NCI-H187 (cell line): ENCODE data around the gene ZNF521.
A peak's percentile ranks its signal among the peaks of the same experiment; 100 is the strongest.

Experiments
- DNase-seq, 2 experiments: peaks; one replicate each; lab custom pipeline; 2025; lab: John Stamatoyannopoulos, UW

The ZNF521 gene

GRCh38 chr18:25351777-25352628 is at the start of gene ZNF521:
Gene ZNF521, minus strand, starts transcription at chr18:25352166. Its CDS starts 1,220 bp downstream, at chr18:25350946.
- DNase-seq = peak; percentile 80 to 89

DNA sequence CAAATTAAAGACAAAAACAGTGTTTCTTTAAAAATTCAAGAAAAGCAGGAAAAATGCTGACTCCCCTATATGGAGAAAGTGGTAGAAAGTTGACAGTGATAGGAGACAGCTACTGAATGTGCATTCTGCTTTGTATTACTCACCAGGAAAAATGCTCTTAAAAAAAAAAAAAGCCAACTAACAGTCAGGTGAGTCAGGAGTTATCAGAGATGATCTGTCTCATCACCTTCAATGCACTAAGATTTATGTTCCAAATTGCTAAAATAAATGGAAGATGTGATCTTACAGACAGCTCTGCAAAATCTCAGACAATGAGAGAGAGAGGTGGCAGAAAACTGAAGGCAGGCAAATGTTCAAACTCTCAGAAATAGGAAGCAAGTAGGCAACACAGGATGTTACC is 47.6 kb upstream of the ZNF521 start:
- DNase-seq = no peak

DNA sequence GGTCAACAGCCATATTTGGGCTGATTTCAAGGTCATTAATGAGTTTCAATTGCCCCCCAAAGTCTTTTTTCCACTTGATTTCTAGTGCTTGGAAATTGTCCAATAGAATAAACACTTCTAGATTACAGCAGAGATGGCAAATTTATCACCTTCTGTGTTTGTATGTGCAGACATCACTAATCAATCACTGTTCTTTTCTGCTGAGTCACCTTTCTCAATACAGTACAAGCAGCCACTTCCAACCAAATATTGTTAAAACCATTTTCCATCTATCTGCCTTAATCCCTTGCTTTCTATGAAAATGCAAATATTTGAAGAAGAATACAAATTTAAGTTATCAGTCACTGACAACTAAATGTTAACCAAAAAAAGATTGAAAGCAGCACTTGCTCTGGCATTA is 40.2 kb upstream of the ZNF521 start:
- DNase-seq = no peak

- no peak for DNase-seq
Observed at GRCh38 chr18:25373432-25374179, 21.6 kb upstream of the ZNF521 start.

- no peak for DNase-seq
Observed at GRCh38 chr18:25370391-25370790, 18.4 kb upstream of the ZNF521 start.

GRCh38 chr18:25365242-25365641 is 13.3 kb upstream of the ZNF521 start:
- DNase-seq = no peak

GRCh38 chr18:25364732-25365131 is 12.8 kb upstream of the ZNF521 start:
- no peak for DNase-seq

- DNase-seq = no peak
Observed at GRCh38 chr18:25360301-25360899, 8.4 kb upstream of the ZNF521 start.

- no peak for DNase-seq
Observed at GRCh38 chr18:25353080-25353479, 1.1 kb upstream of the ZNF521 start.

- no peak for DNase-seq
Observed at GRCh38 chr18:25352629-25353005, 651 bp upstream of the ZNF521 start.

DNA sequence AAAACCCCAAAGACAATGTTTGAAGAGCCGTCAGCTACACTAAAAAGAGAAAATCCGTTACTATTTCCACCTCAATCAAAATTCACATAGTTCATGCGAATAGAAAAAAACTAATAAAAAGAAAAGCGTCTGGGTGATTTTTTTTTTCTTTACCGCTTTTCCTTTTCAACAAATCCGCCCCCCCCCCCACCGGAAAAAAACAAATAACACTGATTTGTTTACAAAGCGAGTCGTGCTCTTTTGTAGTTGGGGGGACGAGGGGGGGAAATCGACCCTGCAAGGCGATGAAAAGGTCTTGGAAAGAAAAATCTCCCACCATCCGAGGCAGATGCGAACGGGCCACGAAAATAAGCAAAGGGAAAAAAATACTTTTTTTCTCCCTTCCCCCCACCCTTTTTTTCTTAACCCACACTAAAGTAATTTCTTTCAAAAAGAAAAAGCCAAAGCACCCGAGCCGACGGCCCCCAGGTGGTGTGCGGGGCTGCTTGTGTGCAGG is 638 bp downstream of the ZNF521 start:
- DNase-seq = no peak

DNA sequence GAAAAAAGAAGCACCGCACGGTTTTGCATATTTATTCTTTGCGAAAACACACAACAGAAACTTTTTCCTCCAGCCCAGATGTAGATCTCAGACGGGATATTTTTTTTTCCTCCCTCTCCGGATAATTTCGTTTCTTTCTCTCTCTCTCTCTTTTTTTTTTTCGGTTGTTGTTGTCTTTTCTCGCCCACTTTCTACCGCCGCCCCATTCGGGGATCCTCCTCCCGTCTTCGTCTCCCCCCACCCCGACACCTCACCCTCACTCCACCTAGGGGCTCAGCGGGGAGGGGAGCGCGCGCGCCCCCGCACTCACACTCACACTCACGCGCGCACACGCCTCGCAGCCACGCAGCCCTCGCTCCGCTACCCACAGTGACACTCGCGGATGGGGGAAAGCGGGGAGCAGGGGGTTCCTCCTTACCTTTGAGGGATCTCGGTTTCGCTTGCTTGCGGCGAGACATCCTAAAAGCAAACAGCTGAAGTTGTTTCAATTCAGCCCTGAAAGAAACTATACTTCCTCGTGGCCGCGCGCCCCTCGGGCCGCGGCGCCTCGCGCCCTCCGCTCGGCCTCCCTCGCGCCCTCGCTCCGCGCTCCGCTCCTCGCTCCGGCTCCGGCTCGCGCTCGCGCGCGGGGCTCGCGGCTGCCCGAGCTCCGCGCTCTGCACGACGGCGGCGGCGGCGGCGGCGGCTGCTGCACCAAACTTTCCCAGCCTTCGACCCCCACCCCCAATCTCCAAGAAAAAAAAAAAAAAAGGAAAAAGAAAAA is 1.3 kb downstream of the ZNF521 start:
- DNase-seq = peak in 1 of 2 experiments; percentile 5

GRCh38 chr18:25349926-25350487 is 2.0 kb downstream of the ZNF521 start:
- no peak for DNase-seq

DNA sequence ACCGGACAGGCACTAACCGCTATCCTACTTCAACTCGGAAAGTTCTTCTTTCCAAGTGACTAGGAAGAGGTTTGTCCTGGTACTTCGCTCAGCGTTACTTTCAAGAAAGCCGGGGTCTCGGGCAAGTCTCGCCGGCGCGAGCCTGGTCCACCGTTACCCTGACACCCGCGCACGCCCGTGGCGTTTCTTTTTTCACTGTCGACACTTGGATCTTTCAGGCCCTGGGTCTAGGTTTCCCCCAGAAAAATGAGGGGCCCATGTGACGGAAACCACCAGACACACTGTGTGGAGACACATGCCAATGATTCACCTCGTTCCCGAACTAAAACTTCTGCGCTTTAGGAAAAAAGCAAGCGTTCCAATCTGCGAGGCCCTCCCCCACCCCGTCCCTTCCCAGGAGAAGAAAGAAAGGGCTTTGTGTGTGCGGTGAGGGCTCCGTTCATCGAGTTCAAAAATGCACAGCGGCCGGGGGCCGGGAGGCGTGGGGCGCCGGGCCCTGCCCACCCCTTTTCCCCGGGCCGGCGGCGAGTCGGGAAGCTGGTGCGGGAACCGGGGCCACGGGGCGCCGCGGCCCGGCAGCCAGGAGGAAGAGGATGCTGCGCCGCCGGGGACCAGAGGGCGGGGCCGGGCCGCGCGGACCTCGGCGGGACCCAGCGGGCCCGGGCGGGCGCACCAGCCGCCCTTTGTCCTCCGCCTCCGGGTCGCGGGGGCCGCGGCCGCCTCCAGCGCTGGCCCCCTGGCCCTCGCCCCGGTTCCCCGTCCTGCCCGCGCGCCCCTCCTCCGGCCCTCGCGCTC is 2.6 kb downstream of the ZNF521 start:
- DNase-seq = no peak

DNA sequence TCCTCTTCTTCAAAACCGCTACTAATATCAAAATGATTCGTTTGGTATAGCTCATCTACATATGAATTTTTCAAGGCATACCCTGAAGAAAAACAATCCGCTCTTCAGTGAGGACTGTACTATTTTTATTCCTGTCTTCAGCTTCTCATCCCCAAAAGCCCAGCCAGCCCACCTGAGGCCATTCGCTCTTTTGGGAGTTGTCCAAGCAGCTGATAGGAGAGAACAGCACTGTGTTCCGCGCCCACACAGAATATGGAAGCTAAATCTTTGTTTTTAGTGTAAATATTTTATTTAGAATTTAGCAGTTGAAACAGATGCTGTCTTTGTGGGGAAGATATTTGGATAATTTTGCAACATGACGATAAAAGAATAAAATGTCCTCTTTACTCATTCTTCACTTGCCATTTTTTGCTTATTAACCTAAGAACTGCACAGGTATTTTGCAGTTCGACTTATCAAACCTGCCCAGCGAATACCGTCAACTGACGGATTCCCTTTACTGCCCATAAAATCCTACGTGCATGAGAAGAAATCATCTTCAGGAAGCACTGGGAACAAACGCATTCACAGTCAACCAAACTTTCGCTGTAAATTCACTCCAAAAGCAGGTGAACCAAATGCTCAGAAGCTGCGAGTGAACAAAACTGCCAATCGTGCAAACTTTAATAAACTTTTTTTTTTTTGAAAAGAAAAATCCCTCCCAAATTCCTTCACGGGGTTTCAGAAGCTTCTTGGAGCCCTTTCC is 3.4 kb downstream of the ZNF521 start:
- DNase-seq = no peak

DNA sequence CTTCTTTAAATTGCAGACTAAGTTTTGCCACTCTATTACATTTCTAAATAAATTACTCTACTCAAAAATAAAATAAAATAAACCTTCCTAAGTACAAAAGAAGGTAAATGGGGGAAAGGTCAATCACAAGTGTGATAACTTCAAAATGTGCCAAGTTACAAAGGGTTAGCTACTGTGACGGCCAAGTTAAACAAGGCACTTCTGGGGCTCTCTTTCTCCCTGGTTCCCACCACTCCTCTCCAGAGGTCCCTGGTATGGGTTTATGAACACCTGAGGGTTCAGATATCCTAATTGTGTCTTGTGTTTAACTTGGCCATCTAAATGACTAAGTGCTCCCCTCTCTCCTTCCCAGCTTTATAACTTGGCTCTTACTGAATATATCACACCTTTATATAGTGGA is 5.4 kb downstream of the ZNF521 start:
- no peak for DNase-seq

DNA sequence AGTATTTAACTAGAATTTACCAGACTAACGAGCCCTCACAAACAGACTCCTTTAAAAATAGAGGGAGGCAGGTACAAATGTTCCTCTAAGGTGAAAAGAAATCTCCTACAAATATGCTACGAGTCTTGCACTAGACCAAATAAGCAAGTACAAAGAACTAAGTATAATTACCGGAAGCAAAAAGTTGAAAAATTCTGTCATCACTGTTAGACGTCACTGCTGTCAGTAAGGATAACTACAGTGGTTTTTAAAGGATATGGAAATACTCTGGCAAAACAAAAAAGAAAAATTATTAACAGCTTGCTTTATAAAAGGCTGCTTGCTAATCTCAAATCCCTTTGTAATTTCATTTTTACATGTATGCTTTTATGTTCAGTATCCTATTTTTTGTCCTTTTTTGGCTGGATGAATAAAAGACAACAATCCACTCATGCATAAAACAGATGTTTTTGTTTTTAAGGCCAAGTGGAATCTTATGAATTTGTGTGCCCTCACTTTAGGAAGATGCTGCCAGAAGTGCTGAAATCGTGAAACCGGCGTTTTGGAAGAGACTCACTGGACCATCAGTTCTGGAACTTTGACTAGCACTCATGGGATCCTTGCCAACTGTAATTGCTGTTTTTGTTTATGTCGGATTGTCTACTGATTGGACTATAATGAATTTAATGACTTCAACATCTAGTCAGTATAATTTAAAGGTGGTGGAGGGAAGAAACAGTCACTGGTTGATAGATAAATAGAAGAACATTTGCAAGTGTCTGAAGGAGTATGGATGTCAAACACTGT is 6.7 kb downstream of the ZNF521 start:
- no peak for DNase-seq

DNA sequence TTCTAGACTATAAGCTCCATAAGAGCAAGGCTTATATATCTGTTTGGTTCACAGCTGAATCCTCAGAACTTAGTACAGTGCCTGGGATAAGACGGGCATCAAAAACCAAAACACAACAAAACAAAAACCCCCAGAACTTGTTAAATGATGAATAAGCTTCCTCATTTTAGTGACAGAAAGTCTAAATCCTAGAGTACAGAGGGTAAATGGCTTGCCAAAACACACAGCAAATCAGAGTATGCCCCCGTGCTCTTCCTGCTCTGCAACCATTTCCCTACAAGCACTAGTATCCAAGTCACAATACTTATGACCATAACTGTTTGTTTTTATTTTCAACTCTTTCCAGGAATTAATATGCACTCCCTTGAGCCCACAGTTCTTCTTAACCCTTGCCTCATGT is 10.1 kb downstream of the ZNF521 start:
- no peak for DNase-seq

GRCh38 chr18:25340762-25341161 is 11.2 kb downstream of the ZNF521 start:
- no peak for DNase-seq
